Measurements from ENCODE around the gene TSNAX.
A peak's percentile ranks its signal among the peaks of the same experiment; 100 is the strongest.

TSNAX gene

DNA sequence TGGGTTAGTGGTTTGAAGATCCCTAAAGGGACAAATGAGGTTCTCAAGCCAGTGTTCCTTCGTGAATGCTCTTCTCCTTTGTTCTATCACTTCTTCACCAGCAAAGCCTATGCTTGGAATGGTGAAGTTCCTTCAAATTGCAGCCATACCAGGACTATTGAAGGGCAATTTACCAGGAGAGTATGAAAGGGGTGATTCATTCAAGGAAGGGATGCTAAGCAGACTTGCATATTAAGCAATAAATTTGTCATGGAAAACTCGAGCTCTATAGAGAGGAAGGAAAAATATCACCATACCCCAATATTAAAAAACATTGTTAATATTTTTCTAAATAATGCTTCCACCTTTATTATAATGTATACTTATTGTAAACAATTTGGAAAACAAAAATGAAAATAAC is 9.3 kb upstream of the TSNAX start:
- DNase-seq = no peak

DNA sequence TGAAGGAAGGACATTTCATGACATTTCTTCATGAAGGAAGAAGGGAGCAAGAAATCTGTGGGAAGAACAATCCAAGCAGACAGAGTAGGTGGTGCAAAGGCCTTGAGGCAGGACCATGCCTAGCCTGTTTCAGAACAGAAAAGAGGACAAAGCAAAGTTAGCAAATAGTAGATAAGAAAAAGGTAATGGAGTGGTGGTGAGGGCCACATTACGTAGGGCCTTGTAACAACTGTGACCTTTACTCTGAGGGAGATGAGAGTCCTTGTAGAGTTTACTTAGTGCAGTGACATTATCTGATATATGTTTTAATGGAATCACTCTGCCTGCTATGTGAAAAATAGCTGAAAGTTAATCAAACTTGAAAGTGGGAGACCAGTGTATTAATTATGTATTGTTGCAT is 6.4 kb upstream of the TSNAX start:
- DNase-seq = no peak

DNA sequence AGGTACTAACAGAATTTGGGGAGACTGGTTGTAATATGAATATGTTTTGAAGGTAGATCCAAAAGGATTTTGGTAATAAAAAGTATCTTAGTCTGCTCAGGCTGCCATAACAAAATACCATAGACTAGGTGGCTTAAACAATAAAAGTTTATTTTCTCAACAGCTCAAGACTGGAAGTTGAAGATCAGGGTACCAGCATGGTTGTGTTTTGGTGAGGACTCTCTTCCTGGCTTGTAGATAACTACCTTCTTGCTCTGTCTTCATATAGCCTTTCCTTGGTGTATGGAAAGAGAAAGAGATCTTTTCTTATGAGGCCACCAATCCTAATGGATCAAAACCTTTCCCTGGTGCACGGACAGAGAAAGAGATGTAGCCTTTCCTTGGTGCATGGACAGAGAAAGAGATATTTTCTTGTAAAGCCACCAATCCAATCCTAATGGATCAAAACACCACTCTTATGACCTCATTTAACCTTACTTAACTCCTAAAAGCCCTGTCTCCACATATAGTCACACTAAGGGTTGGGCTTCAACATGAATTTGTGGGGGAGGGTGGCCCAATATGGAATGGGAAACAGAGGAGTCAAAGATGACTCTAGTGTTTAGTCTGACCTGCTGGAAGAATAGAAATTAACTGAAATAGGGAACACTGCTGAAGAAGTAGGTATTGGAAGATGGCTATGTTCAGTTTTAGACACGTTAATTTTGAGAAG is 5.4 kb upstream of the TSNAX start:
- no peak for DNase-seq

DNA sequence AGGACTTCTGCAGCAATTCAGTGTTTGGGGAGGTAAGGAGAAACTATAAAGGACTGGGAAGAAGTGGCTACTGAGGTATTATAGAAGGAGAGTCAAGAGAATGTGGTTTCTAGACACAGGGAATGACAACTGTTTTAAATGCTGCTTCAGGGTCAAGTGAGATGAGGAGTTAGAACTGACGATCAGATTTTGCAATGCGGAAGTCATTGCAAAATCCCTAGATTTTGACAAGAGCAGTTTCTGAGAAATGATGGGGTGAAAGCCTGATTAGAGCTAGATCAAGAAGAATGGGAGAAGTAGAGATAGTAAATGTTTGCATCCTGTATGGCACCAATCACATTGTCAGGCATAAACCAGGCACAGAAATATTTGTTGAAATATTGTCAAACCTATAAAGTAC is 4.7 kb upstream of the TSNAX start:
- DNase-seq = peak; percentile 71 to 84

DNA sequence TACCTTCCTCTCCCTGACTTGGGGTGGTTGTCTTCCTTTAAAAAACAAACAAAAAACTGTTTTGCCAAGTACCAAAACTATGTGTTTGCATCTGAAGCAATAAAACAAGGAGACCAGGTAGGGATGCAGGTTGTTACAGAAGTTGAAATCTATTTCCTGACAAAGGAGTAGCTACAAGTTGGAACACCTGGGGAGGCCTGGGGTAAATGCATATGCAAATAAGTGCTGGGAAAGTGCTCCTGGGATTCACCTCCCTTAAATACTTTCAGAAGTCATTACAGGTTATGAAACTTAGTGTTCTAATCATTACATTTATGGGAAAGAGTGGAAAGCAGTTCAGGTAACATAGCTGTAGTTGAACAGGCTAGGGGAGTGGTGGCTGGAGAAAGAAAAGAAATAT is 1.9 kb upstream of the TSNAX start:
- DNase-seq = no peak

DNA sequence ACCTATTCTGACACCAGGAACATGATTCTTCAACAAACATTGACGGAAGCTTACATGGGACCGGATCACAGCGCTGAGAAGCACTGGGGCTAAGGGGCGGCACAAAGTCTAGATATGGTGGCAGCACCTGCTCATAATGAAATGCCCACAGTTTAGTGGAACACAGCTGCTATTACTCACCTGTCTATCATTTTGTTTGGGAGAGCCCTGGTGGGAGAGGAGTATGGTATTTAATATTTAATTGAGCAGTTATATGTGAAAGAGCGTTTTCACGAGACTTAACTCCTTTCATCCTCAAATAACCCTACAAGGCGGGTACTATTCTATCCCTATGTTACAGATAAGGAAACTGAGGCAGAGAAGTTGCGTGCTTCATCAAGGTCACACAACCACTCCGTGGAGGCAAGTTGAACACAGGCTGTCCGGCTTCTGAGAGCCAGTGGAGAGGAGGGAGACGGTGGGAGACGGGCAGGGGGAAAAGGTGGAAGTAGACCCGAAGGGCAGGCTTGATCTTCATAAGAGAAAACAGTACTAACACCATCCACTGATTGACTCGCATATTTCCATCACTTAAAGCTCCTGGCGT is 790 bp upstream of the TSNAX start:
- DNase-seq = no peak

DNA sequence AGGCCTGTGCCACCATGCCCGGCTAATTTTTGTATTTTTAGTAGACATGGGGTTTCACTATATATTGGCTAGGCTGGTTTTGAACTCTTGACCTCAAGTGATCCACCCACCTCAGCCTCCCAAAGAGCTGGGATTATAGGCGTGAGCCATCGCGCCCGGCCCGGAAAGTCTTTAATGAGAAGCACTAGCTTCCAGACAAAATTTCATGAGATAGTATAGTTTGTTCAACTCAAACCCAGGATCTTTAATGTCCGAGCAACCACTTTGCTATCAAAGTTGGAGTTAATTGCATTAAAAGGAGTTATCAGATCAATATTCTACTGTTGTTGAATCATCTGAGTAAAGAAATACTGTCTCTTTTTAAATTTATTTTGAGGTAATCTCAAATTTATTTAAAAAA is 4.8 kb downstream of the TSNAX start:
- no peak for DNase-seq

DNA sequence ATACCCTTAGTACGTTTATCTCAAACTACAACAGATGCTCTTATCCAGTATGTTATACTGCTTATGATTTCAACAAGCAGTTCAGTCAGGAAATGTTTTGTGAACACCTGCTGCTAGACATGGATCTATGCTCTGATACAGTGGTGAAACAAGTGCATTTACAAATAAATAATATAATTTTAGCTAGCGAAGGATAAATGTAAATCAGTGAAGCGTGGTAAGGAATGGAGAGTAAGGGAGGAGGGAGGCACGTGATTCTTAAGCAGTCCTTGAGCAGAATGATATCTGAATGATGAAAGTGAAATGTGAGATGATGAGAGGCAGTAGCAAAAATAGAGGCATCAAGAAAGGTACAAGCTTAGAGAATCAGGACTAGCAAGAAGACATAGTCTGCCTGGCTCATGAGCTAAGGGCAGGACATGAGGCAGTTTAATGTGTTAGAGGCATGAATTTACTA is 6.3 kb downstream of the TSNAX start:
- DNase-seq = no peak

DNA sequence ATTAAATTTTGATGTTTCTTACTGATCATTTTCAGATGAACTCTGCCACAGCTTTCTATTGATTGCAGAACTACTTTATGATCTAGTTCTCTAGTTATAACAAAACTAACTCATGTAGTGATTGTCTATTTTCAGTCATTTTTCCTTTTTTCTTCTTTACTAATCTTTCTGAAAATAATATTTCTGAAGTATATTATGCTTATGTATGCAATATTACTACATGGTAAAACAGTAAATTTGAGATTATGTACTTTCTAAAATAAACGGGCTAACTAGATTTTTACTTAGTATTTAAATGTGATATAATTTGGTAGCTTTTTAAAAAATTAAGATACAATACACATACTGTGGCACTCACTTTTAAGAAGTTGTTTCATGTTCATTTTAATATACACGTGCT is 7.6 kb downstream of the TSNAX start:
- no peak for DNase-seq

DNA sequence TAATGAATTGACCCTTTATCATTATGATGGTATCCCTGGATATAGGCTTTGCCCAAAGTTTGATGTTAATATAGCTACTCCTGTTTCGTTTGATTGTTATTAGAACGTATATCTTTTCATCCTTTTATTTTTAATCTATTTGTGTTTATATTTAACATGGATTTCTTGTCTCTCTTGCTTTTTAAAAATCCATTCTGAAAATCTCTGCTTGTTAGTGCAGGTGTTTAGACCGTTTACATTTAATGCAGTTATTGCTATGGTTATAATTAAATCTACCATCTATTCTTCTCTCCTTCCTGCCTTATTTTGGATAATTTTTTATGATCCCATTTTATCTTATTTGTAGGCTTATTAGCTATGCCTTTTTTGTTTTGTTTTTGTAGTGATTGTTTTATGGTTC is 12.4 kb downstream of the TSNAX start:
- DNase-seq = no peak

DNA sequence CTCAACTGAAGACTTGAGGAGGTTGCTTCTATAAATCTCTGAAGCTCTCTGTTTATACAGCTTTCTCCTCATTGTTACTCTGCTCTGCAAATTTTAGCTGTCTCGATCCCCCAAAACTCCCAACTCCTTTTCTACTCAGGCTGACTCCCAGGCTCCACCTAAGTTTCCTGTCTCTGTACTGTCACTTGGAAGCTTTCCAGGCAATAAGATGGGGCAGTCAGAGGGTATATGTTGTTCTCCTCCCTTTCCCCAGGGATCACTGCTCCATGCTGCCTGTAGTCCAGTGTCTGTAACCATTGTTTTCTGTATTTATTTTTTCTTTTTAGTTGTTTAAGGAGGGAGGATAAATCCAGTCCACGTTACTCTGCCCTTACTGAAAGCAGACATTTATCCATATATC is 13.4 kb downstream of the TSNAX start:
- DNase-seq = no peak

DNA sequence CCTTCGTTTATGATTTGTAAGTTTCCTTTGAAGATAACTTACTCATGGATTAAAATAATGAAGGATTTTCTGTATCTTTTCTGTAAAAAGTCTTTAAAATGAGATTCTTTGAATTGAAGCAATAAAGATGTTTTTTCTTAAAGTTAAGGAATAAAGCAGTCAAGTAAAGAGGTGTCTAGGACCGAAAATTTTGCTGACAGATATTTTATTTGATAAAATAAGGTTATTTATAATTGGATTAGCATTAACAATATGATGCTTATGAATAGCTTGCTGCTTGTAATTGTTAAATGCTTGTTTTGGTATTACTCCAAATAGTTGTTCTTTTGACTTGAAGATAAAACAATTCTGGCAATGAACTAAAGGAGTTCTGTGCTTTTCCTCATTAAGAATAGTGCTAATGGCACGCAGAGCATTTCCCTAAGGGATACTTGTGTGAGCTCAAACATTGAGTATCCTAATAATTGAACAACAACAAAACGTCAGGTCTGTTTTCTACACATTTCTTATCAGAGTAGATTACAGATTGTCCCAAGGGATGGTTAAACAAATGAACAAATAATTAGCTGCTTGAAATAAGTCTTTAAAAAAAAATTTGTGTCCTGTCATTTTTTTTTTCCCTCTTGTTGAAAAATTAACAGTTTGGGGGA is 16.6 kb downstream of the TSNAX start:
- DNase-seq = no peak

DNA sequence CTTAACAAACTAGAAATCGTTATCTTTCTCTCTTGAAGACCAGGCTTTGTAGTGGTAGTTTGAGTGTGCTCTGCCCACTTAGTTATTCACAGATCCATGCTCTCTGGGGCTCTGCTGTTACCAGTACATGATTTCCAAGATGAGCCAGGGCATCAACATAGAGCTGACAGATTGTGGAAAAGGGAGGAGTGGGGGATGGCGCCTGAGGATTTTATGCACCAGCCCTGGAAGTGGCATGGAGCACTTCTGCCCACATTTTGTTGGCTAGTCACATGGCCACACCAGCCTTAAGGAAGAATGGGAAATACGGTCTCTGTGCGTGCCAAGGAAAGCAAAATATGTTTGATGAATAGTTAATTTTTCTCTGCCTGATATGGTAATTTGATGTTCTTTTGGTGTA is 18.2 kb downstream of the TSNAX start:
- DNase-seq = no peak

DNA sequence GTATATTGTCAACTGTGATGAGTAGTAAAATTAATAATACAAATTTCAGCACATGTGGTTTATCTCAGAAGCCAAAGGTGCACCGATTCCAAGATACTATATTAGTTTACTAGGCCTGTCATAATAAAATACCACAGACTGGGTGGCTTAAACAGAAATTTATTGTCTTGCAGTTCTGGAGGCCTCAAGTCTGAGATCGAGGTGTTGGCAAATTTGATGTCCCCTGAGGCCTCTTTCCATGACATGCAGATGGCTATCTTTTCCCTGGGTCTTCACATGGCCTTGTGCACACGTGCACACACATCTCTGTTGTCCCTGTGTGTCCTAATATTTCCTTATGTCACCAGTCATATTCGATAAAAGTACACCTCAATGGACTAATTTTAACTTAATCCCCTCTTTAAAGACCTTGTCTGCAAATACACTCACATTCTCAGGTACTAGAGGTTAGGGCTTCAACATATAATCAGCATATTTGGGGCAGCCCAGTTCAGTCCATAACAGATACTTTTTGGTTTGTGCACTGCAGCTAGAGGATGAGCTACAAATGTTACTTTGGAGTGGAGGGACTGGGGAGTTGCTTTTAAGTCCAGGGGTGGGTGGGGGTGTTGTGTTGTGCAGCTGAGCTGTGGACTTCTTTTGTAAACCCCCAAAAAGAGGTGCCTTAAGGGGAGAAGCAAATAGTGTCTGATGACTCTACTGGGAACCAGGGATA is 21.4 kb downstream of the TSNAX start:
- DNase-seq = no peak

DNA sequence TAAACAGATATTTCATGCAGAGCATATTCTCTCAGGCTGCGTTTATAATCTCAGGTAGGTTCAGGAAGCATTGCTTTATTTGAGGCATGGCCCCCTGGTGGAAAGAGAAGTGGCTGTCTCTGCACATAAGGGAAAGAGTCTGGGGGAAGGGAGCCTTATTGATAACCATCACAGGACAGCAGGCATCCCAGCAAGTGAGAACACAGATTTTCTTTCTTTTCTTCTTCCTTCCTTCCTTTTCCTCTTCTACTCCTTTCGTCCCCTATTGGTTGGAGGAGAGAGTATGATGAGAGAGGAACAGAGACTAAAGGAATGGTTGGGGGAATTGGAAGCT is 21.9 kb downstream of the TSNAX start:
- peak; percentile 8 to 14 for DNase-seq

DNA sequence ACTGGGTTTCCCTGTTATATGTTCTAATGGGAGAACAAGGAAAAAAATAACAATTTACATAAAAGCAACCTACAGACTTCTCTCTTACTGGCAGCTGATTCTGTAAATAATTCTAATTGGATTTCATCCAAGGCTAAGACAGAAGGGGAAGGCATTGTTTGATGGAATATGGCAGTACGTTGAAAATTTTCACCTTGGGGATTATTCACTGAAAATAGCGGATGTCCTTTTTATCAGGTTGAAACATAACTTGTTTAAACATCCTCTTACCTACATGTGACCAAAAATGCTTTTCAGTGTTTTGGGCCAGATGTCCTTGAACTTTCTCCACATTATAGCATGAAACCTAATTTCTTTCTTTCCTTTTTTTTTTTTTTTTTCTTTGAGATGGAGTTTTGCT is 24.9 kb downstream of the TSNAX start:
- no peak for DNase-seq

DNA sequence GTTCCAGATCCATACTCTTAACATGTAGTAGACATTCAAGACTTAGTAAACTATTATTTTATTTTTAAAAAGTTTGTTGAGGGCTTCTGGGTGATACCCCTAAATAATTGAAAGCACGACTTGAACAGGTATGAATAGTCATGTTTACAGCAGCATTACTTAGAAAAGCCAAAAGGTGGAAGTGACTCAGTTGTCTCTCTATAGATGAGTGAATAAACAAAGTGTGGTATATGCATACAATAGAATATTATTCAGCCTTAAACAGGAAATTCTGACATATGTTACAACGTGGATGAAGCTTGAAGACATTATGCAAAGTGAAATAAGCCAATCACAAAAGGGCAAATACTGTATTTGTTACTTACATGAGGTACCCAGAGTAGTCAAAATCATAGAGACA is 26.5 kb downstream of the TSNAX start:
- no peak for DNase-seq

DNA sequence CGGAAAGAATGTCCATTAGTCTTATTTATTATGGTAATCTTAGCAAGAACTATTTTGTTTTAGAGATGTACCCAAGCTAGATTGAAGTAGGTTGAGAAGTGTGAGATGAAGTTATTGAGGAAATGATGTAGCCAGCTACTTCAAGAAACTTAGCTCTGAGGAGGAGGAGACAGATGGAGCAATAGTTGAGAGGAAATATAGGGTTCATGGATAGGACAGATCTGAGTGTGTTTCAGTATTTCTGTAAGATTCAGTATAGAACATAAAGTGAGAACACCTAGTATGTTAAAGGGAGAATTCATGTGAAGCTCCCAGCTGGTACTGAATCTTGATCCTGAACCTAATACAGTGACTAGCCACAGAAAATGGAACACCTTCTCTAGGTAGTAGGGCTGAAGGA is 28.9 kb downstream of the TSNAX start:
- DNase-seq = peak; percentile 21 to 67

DNA sequence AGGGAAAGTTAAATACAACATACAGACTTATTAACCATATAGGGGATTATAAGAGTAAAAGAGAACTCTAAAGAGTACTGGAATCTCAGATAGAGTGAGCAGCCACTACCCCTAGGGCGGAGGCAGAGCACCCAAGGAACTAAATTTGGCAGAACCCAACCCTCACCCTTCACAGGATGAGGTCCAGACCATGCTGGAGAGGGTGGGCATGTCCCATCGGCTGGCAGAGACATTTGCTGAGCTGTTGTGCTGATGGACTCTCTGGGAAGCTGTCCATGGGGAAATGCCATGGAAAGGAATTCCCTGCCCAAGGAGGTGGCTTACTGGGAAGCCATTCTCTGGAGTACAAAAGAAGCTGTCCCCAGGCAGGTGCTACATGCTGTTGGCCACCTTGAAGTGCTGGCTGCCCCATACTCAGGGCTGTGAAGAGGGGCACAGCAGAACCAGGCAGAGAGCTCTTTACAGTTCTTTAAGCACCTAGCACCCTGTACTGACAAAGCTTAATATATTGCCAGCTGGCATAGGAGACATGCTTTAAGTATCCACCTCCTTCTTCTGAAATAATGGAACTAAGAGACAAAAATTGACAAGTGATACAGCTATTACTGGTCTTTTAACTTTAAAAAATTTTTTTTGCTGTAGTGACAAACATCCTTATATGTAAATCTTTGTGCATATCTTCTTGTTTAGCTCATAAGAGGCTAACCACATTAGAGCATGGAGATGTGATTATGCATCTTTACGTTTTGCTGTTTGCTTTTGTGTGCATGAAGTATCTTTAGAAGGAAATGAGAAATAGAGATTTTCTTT is 29.6 kb downstream of the TSNAX start:
- no peak for DNase-seq

DNA sequence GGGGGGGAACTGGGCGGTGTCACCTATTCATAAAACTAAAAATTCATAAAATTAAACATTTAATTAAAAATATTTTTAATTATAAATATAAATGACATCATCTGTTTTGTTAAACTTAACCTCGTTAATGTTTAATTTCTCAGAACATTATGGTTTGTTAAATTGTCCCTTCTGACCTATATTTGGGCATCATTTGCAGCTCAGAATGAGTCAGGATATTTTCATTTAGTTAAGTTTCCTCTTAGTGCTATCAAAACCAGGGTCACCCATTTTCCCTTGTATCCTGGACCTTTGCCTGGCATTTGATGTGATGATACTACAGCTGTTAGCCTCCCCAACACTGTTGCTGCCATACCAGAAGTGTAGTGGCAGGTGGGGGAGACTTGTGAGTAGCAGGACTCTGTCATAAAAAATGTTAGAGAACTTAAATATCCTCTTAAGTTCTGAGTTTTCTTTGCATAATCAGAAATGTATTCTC is 30.3 kb downstream of the TSNAX start:
- no peak for DNase-seq

DNA sequence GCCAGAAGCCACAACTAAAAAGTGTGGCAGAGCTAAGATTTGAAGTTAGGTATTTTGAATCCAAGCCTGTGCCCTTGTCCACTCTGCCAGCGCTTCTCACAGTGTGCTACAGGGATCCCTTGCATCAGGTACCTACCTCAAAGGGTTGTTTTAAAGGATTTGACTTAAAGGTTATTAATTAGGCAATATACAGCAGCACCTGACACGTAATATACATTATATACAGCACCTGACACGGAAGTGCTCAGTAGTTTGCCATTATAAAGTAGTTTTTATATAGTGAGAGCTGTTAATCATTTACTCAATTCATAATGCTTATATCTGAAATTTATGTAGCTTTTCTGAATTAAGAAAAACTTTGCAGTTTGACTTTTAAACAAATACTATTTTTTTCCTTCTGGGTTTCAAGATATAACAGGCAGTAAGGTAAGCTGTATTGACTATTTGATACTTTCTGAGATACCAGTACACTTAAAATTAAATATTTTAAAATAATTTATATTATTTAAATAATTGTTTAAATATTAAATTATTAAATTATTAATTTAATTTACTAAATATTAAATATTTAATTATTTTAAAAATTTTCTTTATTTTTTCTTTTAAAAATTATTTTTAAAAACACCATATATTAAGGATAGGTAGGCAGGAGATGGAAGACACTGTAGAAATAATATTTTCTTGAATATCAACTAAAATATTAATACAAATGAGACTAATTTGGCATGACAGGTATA is 33.3 kb downstream of the TSNAX start:
- DNase-seq = no peak

DNA sequence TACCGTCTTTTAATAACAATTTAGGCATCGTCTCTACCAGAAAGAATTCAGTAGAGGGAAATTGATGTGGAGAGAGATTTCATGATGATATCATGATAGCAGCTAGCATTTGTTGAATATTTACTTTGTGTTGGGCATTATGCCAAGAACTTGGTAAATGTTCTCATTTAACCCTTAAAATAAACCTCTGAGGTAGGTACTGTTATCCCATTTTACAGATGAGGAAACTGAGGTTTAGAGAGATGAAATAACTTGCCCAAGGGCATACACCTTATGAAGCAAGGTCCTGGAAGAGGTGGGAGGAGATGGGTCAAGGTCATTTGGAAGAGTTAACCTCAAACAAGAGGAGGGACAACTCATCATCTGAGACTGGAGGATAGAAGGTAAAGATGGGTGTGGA is 34.8 kb downstream of the TSNAX start:
- DNase-seq = no peak

All from AML-193 (cell line).